IMR-90 (cell line): Measurements from ENCODE around the gene SLC9A2. TPM values are rescaled to one million over a fixed set of nuclear protein-coding genes. Genes with fewer than 3 reads are reported as not detected.

Source experiments
- ATAC-seq: fragments of 200-7000 bp; cut with Tn5 transposase; 2 replicates; pipeline ENCODE4 v1.9.1; 2020; ENCODE audit warnings: low read depth, mild to moderate bottlenecking, moderate library complexity
- BruUV-seq: library from RNA; stranded (reverse); fragments of 400-500 nt; replicated peaks from 2 replicates; lab custom pipeline; 2021; lab: Mats Ljungman, UMichigan
- CTCF ChIA-PET: fragments of 300-600 bp; formaldehyde crosslinking; extraction: SDS; loops from one replicate; lab custom pipeline; 2021; ENCODE audit warnings: antibody characterized with exemption; lab: Yijun Ruan, JAX
- POLR2A ChIA-PET: fragments of 300-600 bp; sonication (Branson Sonifier 250); formaldehyde crosslinking; loops from one replicate; lab custom pipeline; 2022; ENCODE audit warnings: antibody characterized with exemption; ENCODE audit not compliant: unreplicated experiment; lab: Charles Lee
- DNase-seq: peaks from one replicate; pipeline ENCODE4 v3.0.0; 2013
- H2AFZ ChIP-seq: replicated peaks from 2 replicates; pipeline ENCODE3; 2013; ENCODE audit warnings: low read length, mild to moderate bottlenecking; ENCODE audit not compliant: poor library complexity
- H2AK5ac ChIP-seq: 2 replicates; pipeline ENCODE4 v1.6.1; 2013; ENCODE audit warnings: low read depth, low read length, inconsistent platforms
- H2AK9ac ChIP-seq: replicated peaks from 2 replicates; pipeline ENCODE3; 2013; ENCODE audit warnings: mild to moderate bottlenecking, low read depth, low read length, moderate library complexity; ENCODE audit not compliant: poor library complexity
- H2BK120ac ChIP-seq: 2 replicates; pipeline ENCODE4 v1.6.1; 2013; ENCODE audit warnings: low read depth, low read length, inconsistent platforms
- H2BK15ac ChIP-seq: 3 replicates; pipeline ENCODE4 v1.6.1; 2013; ENCODE audit warnings: low read depth, low read length, inconsistent platforms
- H2BK20ac ChIP-seq: 2 replicates; pipeline ENCODE4 v1.6.1; 2013; ENCODE audit warnings: low read depth, mild to moderate bottlenecking, inconsistent platforms, low read length, moderate library complexity
- H2BK5ac ChIP-seq: 2 replicates; pipeline ENCODE4 v1.6.1; 2013; ENCODE audit warnings: mild to moderate bottlenecking, low read depth, low read length, inconsistent platforms; ENCODE audit not compliant: poor library complexity, severe bottlenecking
- H3K14ac ChIP-seq: replicated peaks from 2 replicates; pipeline ENCODE4 v1.6.1; 2013; ENCODE audit warnings: low read depth, low read length, inconsistent platforms
- H3K18ac ChIP-seq: 2 replicates; pipeline ENCODE4 v1.6.1; 2013; ENCODE audit warnings: low read depth, low read length, control low read depth
- H3K23ac ChIP-seq: 2 replicates; pipeline ENCODE4 v1.6.1; 2013; ENCODE audit warnings: low read depth, low read length, inconsistent platforms
- H3K27ac ChIP-seq: 2 replicates; pipeline ENCODE4 v1.5.1; 2013; ENCODE audit warnings: mild to moderate bottlenecking, control low read depth, low read length; ENCODE audit not compliant: insufficient read depth
- H3K27me3 ChIP-seq: 2 replicates; pipeline ENCODE4 v1.6.1; 2013; ENCODE audit warnings: low read length; ENCODE audit not compliant: control insufficient read depth, insufficient read depth
- H3K36me3 ChIP-seq: 2 replicates; pipeline ENCODE4 v1.6.1; 2013; ENCODE audit warnings: low read length, mixed read lengths; ENCODE audit not compliant: control insufficient read depth, insufficient read depth
- H3K4ac ChIP-seq: 2 replicates; pipeline ENCODE4 v1.6.1; 2013; ENCODE audit warnings: low read depth, low read length, inconsistent platforms
- H3K4me1 ChIP-seq: 2 replicates; pipeline ENCODE4 v1.6.1; 2013; ENCODE audit warnings: low read length, mixed read lengths; ENCODE audit not compliant: control insufficient read depth, insufficient read depth
- H3K4me2 ChIP-seq: 2 replicates; pipeline ENCODE4 v1.6.1; 2013; ENCODE audit warnings: low read depth, mild to moderate bottlenecking, control low read depth, low read length, moderate library complexity
- H3K4me3 ChIP-seq: 2 replicates; pipeline ENCODE4 v1.5.1; 2013; ENCODE audit warnings: low read depth, mild to moderate bottlenecking, control low read depth, low read length, moderate library complexity; ENCODE audit not compliant: insufficient read depth
- H3K56ac ChIP-seq: 2 replicates; pipeline ENCODE4 v1.6.1; 2013; ENCODE audit warnings: low read length, inconsistent platforms; ENCODE audit not compliant: insufficient read depth; ENCODE audit errors: extremely low read depth
- H3K79me1 ChIP-seq, 2 experiments: 2 replicates each; pipeline ENCODE4 v1.6.1; 2013; ENCODE audit warnings: low read length in 2 of 2, inconsistent platforms in 1 of 2, low read depth in 1 of 2
- H3K9ac ChIP-seq: 2 replicates; pipeline ENCODE4 v1.6.1; 2013; ENCODE audit warnings: low read depth, low read length, control low read depth
- H3K9me1 ChIP-seq: 2 replicates; pipeline ENCODE4 v1.6.1; 2013; ENCODE audit warnings: low read length, inconsistent platforms; ENCODE audit not compliant: insufficient read depth
- H3K9me3 ChIP-seq: 2 replicates; pipeline ENCODE4 v1.6.1; 2013; ENCODE audit warnings: low read length; ENCODE audit not compliant: control insufficient read depth, insufficient read depth
- H4K20me1 ChIP-seq: 2 replicates; pipeline ENCODE4 v1.6.1; 2013; ENCODE audit warnings: low read length, inconsistent platforms; ENCODE audit not compliant: insufficient read depth
- H4K5ac ChIP-seq: 2 replicates; pipeline ENCODE4 v1.6.1; 2013; ENCODE audit warnings: mild to moderate bottlenecking, low read depth, low read length, control low read depth
- H4K8ac ChIP-seq, 2 experiments: 2 replicates each; pipeline ENCODE4 v1.6.1; 2013; ENCODE audit warnings: low read depth in 2 of 2, low read length in 2 of 2, control low read depth in 1 of 2, inconsistent platforms in 1 of 2
- H4K91ac ChIP-seq: 2 replicates; pipeline ENCODE4 v1.6.1; 2013; ENCODE audit warnings: low read depth, low read length, inconsistent platforms; ENCODE audit not compliant: insufficient read depth
- BHLHE40 ChIP-seq: fragments of 150-350 bp; IDR thresholded peaks from 2 replicates; pipeline ENCODE4 v1.6.1; 2016; ENCODE audit warnings: mild to moderate bottlenecking, low read depth, low read length
- CEBPB ChIP-seq: IDR thresholded peaks from 2 replicates; pipeline ENCODE4 v1.6.1; 2012; ENCODE audit warnings: low read depth, low read length, improper control_type of control experiment
- CHD1 ChIP-seq: IDR thresholded peaks from 2 replicates; pipeline ENCODE4 v1.6.1; 2012; ENCODE audit warnings: low read depth, low read length, improper control_type of control experiment
- CTCF ChIP-seq: conservative IDR thresholded peaks from 2 replicates; pipeline ENCODE4 v1.5.1; 2012; ENCODE audit warnings: mild to moderate bottlenecking, low read depth, low read length, improper control_type of control experiment
- FOS ChIP-seq: fragments of 150-350 bp; IDR thresholded peaks from 2 replicates; pipeline ENCODE4 v1.6.1; 2016; ENCODE audit warnings: low read depth, low read length
- MXI1 ChIP-seq: IDR thresholded peaks from 2 replicates; pipeline ENCODE4 v1.6.1; 2012; ENCODE audit warnings: low read depth, mild to moderate bottlenecking, low read length, moderate library complexity, borderline replicate concordance
- USF2 ChIP-seq: fragments of 150-350 bp; IDR thresholded peaks from 2 replicates; pipeline ENCODE4 v1.6.1; 2017; ENCODE audit warnings: mild to moderate bottlenecking, antibody characterized with exemption, low read length, low read depth
- WGBS, 2 experiments: methylation state at CpG; one replicate each; pipeline versions ENCODE4 v1.1.5 to v1.1.7; 2013; ENCODE audit warnings: missing lambda C conversion rate in 2 of 2; ENCODE audit not compliant: insufficient read length in 1 of 2; ENCODE audit errors: extremely low coverage in 2 of 2; 5-methylcytosine and 5-hydroxymethylcytosine counted together
- dilution Hi-C: fragments of 300-500 bp; cut with HindIII; formaldehyde crosslinking; loops from one replicate; pipeline ENCODE4 v1.14.3; 2018; ENCODE audit warnings: low sequenced_read_pairs; ENCODE audit not compliant: unreplicated experiment
- in situ Hi-C: fragments of 300-500 bp; cut with MboI; formaldehyde crosslinking; loops from 3 replicates; pipeline ENCODE4 v1.14.3; 2019; ENCODE audit warnings: low sequenced_read_pairs, inconsistent platforms, mixed read lengths
- intact Hi-C: fragments of 100-400 bp; cut with micrococcal nuclease; formaldehyde crosslinking; loops from 2 replicates; pipeline ENCODE4 v1.10.0; 2022
- polyA plus RNA-seq, 3 experiments: library from polyadenylated mRNA; depleted of rRNA; stranded (reverse); fragments of >200 nt; gene quantifications; 2 replicates each; pipeline ENCODE4 v1.2.3, GENCODE V29; 2012; ENCODE audit warnings: low replicate concordance in 1 of 3
- total RNA-seq: library from RNA; depleted of rRNA; stranded (reverse); fragments of >200 nt; gene quantifications from 2 replicates; pipeline ENCODE4 v1.2.3, GENCODE V29; 2012

SLC9A2 gene
- total and polyA plus RNA-seq, 2 of the 4 experiments (the other 2 are of a cell fraction), result not detected

GRCh38 chr2:102657770-102658169, 38.4 kb downstream of the SLC9A2 start:
- peaks cover 2% of the 10 kb centered on the region; the same call in 1 of the 2 replicates for H3K27me3 ChIP-seq
- no peaks in the 10 kb centered on the region for H3K36me3 ChIP-seq
- intact Hi-C loops, result no loop called here
- dilution Hi-C loops, result no loop called here
- H3K4me2 ChIP-seq, result no peak overlapping the region
- H3K79me1 ChIP-seq, result no peaks in the 10 kb centered on the region
- H2BK5ac ChIP-seq, result no peak overlapping the region
- H2AFZ ChIP-seq, result no peak overlapping the region
- no peak for TF ChIP-seq MXI1
- TF ChIP-seq CTCF, result no peak
- no peak for TF ChIP-seq CEBPB
- TF ChIP-seq BHLHE40, result no peak
- TF ChIP-seq FOS, result no peak
- TF ChIP-seq CHD1, result no peak
- TF ChIP-seq USF2, result no peak
- 84% methylated on average over 4 of the region's 7 CpGs; no CpG with 5 or more reads in 1 of the 2 experiments for WGBS, 2 experiments
- no peak overlapping the region for H2BK15ac ChIP-seq
- DNase-seq, result no peak
- no peak overlapping the region for H3K14ac ChIP-seq
- no peak overlapping the region for H3K4me3 ChIP-seq
- H4K20me1 ChIP-seq, result no peaks in the 10 kb centered on the region
- H3K27ac ChIP-seq, result no peak overlapping the region
- no peak overlapping the region for H2BK120ac ChIP-seq
- H3K4me1 ChIP-seq, result no peaks in the 10 kb centered on the region
- H3K4ac ChIP-seq, result no peak overlapping the region
- no peak overlapping the region for H3K18ac ChIP-seq
- in situ Hi-C loops, result no loop called here
- H3K23ac ChIP-seq, result no peak overlapping the region
- no peak overlapping the region for H3K9ac ChIP-seq
- ChIA-PET CTCF (no interaction called here), POLR2A (no interaction called here)
- no peak overlapping the region for H4K5ac ChIP-seq
- BruUV-seq, result no TSS peak
- no peak overlapping the region for H3K56ac ChIP-seq
- ATAC-seq, result no peak
- no peak overlapping the region for H4K8ac ChIP-seq
- no peaks in the 10 kb centered on the region for H3K9me1 ChIP-seq
- H2BK20ac ChIP-seq, result no peak overlapping the region
- no peak overlapping the region for H4K91ac ChIP-seq
- H2AK9ac ChIP-seq, result no peak overlapping the region
- H2AK5ac ChIP-seq, result no peak overlapping the region
- no peaks in the 10 kb centered on the region for H3K9me3 ChIP-seq
